Sigmoid colon (tissue), 7 donors: ENCODE data around the gene CDH13. TPM values are rescaled to one million over a fixed set of nuclear protein-coding genes. Genes with fewer than 3 reads are reported as not detected.

Source experiments
- DNase-seq: peaks from one replicate; pipeline ENCODE4 v3.0.0-alpha.2; 2019
- H3K27ac ChIP-seq, 4 donors: fragments of 200-600 bp; sonication (generic); one replicate each; pipeline ENCODE4 v1.5.1; 2016 to 2019; ENCODE audit warnings: mild to moderate bottlenecking in 1 of 4
- H3K27me3 ChIP-seq, 3 donors: fragments of 200-600 bp; sonication (generic); one replicate each; pipeline ENCODE4 v1.5.1; 2019; ENCODE audit warnings: mild to moderate bottlenecking in 1 of 3
- H3K36me3 ChIP-seq, 4 donors: fragments of 200-600 bp; sonication (generic); one replicate each; pipeline ENCODE4 v1.5.1; 2016 to 2019
- H3K4me1 ChIP-seq, 4 donors: fragments of 200-600 bp; sonication (generic); one replicate each; pipeline ENCODE4 v1.5.1; 2017 to 2019
- H3K4me3 ChIP-seq, 4 donors: fragments of 200-600 bp; sonication (generic); one replicate each; pipeline ENCODE4 v1.5.1; 2017 to 2019; ENCODE audit warnings: mild to moderate bottlenecking in 2 of 4, moderate library complexity in 1 of 4
- H3K9me3 ChIP-seq, 4 donors: fragments of 200-600 bp in 3 of 4; sonication (generic) in 3 of 4; one replicate each; pipeline versions ENCODE4 v1.5.1 to v1.6.1; 2013 to 2019
- CTCF ChIP-seq, 4 experiments: fragments of 450-650 bp in 3 of 4; fragments of 200-600 bp in 1 of 4; IDR thresholded peaks; one replicate each; pipeline ENCODE4 v1.5.1; 2016 to 2019; ENCODE audit warnings: antibody characterized with exemption in 4 of 4, mild to moderate bottlenecking in 3 of 4, moderate library complexity in 2 of 4
- EP300 ChIP-seq, 4 donors: sonication (generic); formaldehyde crosslinking; IDR thresholded peaks; one replicate each; pipeline ENCODE4 v1.6.1; 2017; ENCODE audit warnings: antibody characterized with exemption in 4 of 4
- POLR2A ChIP-seq, 2 donors: fragments of 450-650 bp; IDR thresholded peaks; one replicate each; pipeline ENCODE4 v1.6.1; 2016; ENCODE audit warnings: antibody characterized with exemption in 2 of 2, mild to moderate bottlenecking in 2 of 2, moderate library complexity in 2 of 2
- POLR2AphosphoS5 ChIP-seq, 4 donors: sonication (generic); formaldehyde crosslinking; IDR thresholded peaks; one replicate each; pipeline ENCODE4 v1.6.1; 2017; ENCODE audit warnings: antibody characterized with exemption in 4 of 4
- WGBS, 2 donors: extraction: QIAGEN DNeasy Blood & Tissue Kit; methylation state at CpG; one replicate each; pipeline ENCODE4 v1.1.7; 2013; 5-methylcytosine and 5-hydroxymethylcytosine counted together
- intact Hi-C: fragments of 100-400 bp; cut with DNase I; formaldehyde crosslinking; loops from one replicate; pipeline ENCODE4 v1.15.1; 2023
- polyA plus RNA-seq, 3 donors: library from polyadenylated mRNA; stranded (reverse); fragments of 200-250 nt; gene quantifications; one replicate each; pipeline ENCODE4 v1.2.3, GENCODE V29; 2013
- total RNA-seq, 4 donors: library from RNA; depleted of rRNA; stranded (reverse); fragments of >200 nt; gene quantifications; one replicate each; pipeline ENCODE4 v1.1.0, GENCODE V29; 2016
- donor health status: healthy with polysubstance abuse.
- donor health status: Bipolar disorder and iron deficiency.
- donor health status: healthy.

CDH13 gene
- total and polyA plus RNA-seq, 7 donors: 0.60 to 17.6 (median 11.8) TPM

GRCh38 chr16:83747936-83748335 lies 1121.2 kb downstream of the CDH13 start:
- no peaks in the 10 kb centered on the region for H3K9me3 ChIP-seq
- no peak overlapping the region for H3K27ac ChIP-seq
- no peaks in the 10 kb centered on the region for H3K36me3 ChIP-seq
- TF ChIP-seq POLR2AphosphoS5 (IDR thresholded peaks at IDR 0.05) (no peak), CTCF (IDR thresholded peaks at IDR 0.05) (no peak), EP300 (IDR thresholded peaks at IDR 0.05) (no peak), POLR2A (IDR thresholded peaks at IDR 0.05) (no peak)
- intact Hi-C loops: no loop called here
- no peak overlapping the region for H3K4me3 ChIP-seq
- DNase-seq: no peak
- 44 to 73% methylated on average over 3 of the region's 3 CpGs for WGBS, 2 donors
- H3K4me1 ChIP-seq: no peaks in the 10 kb centered on the region
- no peaks in the 10 kb centered on the region for H3K27me3 ChIP-seq

DNA sequence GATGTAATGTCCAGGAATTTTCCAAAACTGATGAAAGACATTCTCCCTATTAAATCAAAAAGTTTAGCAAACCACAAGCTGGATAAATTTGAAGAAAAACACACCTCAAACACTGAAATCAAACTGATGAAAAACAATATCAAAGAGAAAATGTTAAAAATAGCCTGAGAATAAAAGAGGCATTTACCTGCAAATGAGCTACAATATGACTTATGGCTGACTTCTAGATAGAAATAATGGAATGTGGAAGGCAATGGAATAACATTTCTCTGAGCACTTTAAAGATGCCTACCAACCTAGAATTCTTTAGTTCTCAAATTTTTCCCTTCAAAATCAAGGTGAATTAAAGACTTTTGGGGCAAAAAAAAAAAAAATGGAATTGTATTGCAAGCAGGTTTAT lies 1128.6 kb downstream of the CDH13 start:
- H3K4me1 ChIP-seq: no peaks in the 10 kb centered on the region
- no peak overlapping the region for H3K4me3 ChIP-seq
- H3K9me3 ChIP-seq: peaks cover 0 to 9% (median 0%) of the 10 kb centered on the region in 4 donors
- H3K27ac ChIP-seq: no peak overlapping the region
- TF ChIP-seq EP300 (IDR thresholded peaks at IDR 0.05) (no peak), CTCF (IDR thresholded peaks at IDR 0.05) (no peak), POLR2A (IDR thresholded peaks at IDR 0.05) (no peak), POLR2AphosphoS5 (IDR thresholded peaks at IDR 0.05) (no peak)
- DNase-seq: no peak
- intact Hi-C loops: no loop called here
- H3K27me3 ChIP-seq: no peaks in the 10 kb centered on the region
- H3K36me3 ChIP-seq: no peaks in the 10 kb centered on the region

DNA sequence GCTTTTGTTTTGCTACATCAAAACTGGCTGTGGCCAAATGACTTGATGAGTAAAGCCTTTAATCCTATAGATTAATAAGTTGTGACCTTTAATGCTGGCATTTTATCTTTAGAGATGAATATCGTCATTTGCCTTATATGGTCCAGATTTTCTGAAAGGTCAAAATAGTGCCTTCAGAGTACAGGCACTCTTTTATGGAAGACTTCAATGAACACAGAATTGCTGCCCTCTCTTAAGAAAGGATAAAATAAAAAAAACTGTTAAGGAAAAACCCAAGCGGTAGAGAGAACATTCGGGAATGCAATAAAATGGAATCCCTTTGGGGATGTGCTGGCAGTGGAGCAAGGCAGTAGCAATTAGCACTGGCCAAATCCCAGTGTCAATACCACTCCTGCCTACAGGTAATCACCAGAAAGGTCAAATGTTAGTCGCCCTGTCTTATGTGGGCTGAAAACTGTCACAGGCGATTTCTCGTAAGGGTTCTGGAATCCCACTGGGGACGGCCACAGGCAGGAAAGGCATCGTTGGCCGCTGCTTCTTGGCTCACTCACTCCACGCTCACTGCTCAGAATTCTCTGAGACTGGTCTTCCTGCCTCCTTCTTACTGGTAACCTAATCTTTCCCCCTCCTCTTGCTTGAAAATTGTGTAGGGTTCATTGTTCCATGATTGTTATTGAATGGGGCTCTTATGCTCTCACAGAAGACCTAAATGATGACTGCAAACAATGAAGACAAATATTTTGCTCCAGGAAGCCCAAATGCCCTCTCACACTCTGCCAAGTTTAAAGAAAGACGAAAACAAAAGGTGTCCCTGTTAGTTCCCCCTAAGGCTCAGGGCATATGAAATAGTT lies 1135.6 kb downstream of the CDH13 start:
- WGBS, 2 donors: 63 to 78% methylated on average over 11 of the region's 11 CpGs
- no peak overlapping the region for H3K27ac ChIP-seq
- H3K9me3 ChIP-seq: peaks cover 0 to 4% (median 0%) of the 10 kb centered on the region in 4 donors
- intact Hi-C loops: no loop called here
- no peaks in the 10 kb centered on the region for H3K36me3 ChIP-seq
- no peaks in the 10 kb centered on the region for H3K27me3 ChIP-seq
- H3K4me1 ChIP-seq: no peaks in the 10 kb centered on the region
- TF ChIP-seq POLR2AphosphoS5 (IDR thresholded peaks at IDR 0.05): no peak
- no peak for TF ChIP-seq CTCF (IDR thresholded peaks at IDR 0.05)
- TF ChIP-seq EP300 (IDR thresholded peaks at IDR 0.05): no peak
- TF ChIP-seq POLR2A (IDR thresholded peaks at IDR 0.05): no peak
- DNase-seq: no peak
- H3K4me3 ChIP-seq: no peak overlapping the region

- intact Hi-C loops: no loop called here
These were observed 1136.2 kb downstream of the CDH13 start for GRCh38 chr16:83762992-83763358.

More at GRCh38 chr16:83762992-83763358, 1136.2 kb downstream of the CDH13 start:
- WGBS, 2 donors: 90 to 93% methylated on average over 5 of the region's 5 CpGs
- no peak overlapping the region for H3K4me3 ChIP-seq
- H3K4me1 ChIP-seq: no peaks in the 10 kb centered on the region
- no peak for TF ChIP-seq EP300 (IDR thresholded peaks at IDR 0.05)
- no peak for TF ChIP-seq CTCF (IDR thresholded peaks at IDR 0.05)
- no peak for TF ChIP-seq POLR2AphosphoS5 (IDR thresholded peaks at IDR 0.05)
- no peak for TF ChIP-seq POLR2A (IDR thresholded peaks at IDR 0.05)
- H3K9me3 ChIP-seq: peaks cover 0 to 4% (median 0%) of the 10 kb centered on the region in 4 donors
- no peaks in the 10 kb centered on the region for H3K36me3 ChIP-seq
- H3K27ac ChIP-seq: no peak overlapping the region
- no peaks in the 10 kb centered on the region for H3K27me3 ChIP-seq
- DNase-seq: no peak
